GM12801 (cell line): ENCODE data around the gene INTS1.

Experiments
- TF ChIP-seq, protein P1 (sequence below): IDR thresholded peaks from one replicate; pipeline ENCODE4 v1.5.1; 2011; ENCODE audit warnings: control low read depth; ENCODE audit not compliant: insufficient read length; ENCODE audit errors: extremely low read depth

The INTS1 gene

DNA sequence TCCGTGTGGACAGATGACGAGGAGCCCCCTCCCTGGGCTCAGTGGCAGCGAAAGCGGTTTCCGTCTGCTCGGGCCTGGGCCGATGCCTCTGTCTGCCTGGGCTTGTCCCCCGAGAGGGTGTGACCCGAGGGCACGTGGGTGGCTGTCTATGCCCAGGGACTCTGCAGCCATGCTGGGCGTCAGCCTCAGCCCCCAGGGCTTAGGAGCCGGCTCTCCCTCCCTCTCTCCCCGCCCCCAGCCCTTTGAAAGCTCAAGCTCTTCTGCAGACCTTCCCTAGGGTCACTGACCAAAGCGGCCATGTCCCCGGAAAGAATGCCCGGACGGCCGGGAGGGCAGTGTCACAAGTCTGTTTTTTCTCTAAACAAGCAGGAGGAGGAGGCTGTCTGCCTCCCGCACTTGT lies 52.0 kb downstream of the INTS1 start:
- TF ChIP-seq, protein P1, sequence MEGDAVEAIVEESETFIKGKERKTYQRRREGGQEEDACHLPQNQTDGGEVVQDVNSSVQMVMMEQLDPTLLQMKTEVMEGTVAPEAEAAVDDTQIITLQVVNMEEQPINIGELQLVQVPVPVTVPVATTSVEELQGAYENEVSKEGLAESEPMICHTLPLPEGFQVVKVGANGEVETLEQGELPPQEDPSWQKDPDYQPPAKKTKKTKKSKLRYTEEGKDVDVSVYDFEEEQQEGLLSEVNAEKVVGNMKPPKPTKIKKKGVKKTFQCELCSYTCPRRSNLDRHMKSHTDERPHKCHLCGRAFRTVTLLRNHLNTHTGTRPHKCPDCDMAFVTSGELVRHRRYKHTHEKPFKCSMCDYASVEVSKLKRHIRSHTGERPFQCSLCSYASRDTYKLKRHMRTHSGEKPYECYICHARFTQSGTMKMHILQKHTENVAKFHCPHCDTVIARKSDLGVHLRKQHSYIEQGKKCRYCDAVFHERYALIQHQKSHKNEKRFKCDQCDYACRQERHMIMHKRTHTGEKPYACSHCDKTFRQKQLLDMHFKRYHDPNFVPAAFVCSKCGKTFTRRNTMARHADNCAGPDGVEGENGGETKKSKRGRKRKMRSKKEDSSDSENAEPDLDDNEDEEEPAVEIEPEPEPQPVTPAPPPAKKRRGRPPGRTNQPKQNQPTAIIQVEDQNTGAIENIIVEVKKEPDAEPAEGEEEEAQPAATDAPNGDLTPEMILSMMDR: no peak

- TF ChIP-seq, protein P1: no peak
Observed at GRCh38 chr7:1450987-1451386, 53.2 kb downstream of the INTS1 start.

DNA sequence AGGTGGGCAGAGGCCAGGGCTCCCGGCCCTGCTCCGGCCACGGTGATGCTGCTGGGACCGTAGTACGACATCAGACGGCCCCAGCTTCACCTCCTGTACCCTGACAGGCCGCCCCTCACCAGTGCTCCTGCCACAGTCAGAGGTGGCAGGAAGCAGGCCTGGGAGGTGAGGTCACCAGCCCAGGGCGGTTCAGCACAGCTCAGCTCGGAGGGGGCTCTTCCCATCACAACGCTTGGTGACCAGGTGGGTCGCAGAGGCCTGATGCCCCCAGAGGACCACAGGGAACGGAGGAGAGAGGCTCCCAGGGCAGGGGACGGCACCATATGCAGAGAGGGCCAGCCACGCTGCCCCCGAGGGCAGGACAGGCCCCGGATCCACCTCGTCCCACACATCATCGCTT lies 53.8 kb downstream of the INTS1 start:
- TF ChIP-seq, protein P1: no peak

DNA sequence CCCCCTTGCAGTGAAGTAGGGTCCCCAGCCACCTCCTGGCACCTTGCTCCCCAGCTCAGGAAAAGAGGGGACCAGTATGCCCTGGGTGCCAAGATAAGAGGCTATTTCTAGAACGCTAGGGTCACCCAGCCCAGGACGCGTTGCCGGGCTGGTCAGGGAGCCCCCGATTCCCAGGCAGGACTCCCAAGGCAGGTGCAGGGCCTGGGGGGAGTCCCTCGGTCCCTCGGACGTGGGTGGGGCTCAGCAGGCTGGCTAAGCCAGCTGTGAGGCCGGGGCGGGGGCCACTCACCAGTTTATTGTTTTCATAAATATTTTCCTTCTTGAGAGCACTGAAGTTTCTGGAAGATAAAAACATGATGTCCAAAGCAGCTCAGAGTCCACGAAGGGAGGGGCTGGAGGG lies 54.2 kb downstream of the INTS1 start:
- TF ChIP-seq, protein P1: no peak

DNA sequence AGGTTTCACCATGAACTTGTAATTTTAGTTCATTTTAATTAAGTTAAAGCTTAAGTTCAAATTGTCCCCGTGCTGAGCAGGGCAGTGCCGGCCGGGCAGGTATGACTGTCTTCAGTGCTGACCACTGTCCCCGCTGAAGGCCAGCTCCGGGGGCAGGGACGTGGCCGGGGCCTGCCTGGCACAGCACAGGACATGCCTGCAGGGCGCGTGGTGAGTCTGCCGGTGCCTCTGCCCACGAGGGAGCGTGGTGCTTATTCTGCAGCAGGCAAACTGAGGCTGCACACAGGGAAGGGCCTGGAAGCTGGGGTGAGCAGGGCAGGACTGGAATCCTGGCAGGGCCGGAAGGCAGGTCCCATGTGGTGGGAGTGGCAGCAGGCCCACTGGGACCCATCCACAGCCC lies 54.7 kb downstream of the INTS1 start:
- TF ChIP-seq, protein P1: no peak

GRCh38 chr7:1448958-1449357 lies 55.2 kb downstream of the INTS1 start:
- TF ChIP-seq, protein P1: no peak

DNA sequence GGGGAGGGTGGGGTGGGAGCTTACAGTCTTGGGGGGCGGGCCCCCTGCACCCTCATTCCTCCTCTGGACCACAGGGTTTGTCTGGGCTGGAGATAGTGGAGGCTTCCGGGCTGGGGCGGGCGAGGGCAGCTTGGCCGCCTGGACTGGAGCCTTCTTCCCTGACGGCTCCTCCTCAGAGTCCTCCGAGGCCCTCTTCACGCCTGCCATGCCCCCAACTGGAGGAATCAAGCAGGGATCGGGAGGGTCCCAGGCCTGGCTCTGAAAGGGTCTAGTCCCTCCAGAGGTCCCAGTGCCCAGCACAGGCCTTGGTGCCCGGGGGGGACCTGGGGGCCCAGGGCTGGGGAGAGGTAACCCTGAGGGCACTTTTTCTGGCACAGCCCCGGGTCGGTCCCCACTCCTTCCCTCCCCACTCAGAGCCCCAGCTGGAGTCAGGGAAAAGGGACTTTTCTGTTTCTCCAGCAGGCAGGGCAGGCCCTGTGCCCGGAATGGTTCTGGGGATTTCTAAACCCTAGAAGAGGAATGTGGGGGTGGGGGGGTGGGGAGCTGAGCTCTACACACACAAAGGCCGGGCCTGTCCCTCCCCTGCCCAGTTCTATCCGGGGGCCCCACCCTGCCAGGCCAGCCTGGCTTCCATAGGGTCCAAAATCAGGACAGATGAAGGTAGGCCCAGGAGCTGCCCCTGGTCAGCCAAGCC lies 56.5 kb downstream of the INTS1 start:
- TF ChIP-seq, protein P1: no peak
